Measurements from ENCODE around the gene YBX2.

DNA sequence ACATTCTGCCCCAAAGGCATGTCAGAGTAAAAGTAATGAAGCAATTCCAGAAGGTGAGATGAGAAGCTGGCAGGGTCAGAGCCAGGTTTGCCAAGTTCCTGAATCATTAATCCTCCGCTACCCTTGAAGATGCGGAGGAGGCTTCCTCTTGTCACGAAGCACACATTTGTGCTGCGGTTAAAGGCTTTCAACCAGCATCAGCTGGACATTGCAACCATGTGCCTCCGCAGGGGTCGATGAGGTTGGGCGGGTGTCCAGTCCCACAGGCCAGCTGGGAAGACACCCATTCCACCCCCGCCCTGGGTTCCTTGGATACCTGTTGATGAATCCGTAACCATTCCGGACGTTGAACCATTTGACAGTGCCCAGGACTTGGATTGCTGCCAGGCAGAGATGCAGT, 1.3 kb downstream of the YBX2 start:
- TF ChIP-seq, protein P1, sequence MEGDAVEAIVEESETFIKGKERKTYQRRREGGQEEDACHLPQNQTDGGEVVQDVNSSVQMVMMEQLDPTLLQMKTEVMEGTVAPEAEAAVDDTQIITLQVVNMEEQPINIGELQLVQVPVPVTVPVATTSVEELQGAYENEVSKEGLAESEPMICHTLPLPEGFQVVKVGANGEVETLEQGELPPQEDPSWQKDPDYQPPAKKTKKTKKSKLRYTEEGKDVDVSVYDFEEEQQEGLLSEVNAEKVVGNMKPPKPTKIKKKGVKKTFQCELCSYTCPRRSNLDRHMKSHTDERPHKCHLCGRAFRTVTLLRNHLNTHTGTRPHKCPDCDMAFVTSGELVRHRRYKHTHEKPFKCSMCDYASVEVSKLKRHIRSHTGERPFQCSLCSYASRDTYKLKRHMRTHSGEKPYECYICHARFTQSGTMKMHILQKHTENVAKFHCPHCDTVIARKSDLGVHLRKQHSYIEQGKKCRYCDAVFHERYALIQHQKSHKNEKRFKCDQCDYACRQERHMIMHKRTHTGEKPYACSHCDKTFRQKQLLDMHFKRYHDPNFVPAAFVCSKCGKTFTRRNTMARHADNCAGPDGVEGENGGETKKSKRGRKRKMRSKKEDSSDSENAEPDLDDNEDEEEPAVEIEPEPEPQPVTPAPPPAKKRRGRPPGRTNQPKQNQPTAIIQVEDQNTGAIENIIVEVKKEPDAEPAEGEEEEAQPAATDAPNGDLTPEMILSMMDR (conservative IDR thresholded peaks at IDR 0.05 in 1 of 2, IDR thresholded peaks at IDR 0.05 in 1 of 2; ENCODE audit: low read depth in 1 of 2, low read length in 2 of 2) = no peak
- TF ChIP-seq EZH2 (IDR thresholded peaks at IDR 0.05; ENCODE audit: low read length, missing control alignments) = no peak

Data from fibroblast of lung (primary cell).